GM21723 (cell line): ENCODE results near the gene UGT1A4.

Experiments used
- ATAC-seq: cut with Tn5 transposase; IDR thresholded peaks from one replicate; pipeline ENCODE4 v1.9.1; 2021; ENCODE audit warnings: mild to moderate bottlenecking, moderate library complexity; ENCODE audit not compliant: unreplicated experiment

The UGT1A4 gene

GRCh38 chr2:233779722-233780121 is 61.2 kb downstream of the UGT1A4 start:
- ATAC-seq: no peak

GRCh38 chr2:233780771-233781170 is 62.2 kb downstream of the UGT1A4 start:
- ATAC-seq: no peak

- ATAC-seq: no peak
These were observed 71.0 kb downstream of the UGT1A4 start for GRCh38 chr2:233789554-233789953.

GRCh38 chr2:233791151-233791882 is 72.8 kb downstream of the UGT1A4 start:
- no peak for ATAC-seq

- no peak for ATAC-seq
These were observed 73.4 kb downstream of the UGT1A4 start for GRCh38 chr2:233791883-233792329.

GRCh38 chr2:233792720-233793119 is 74.2 kb downstream of the UGT1A4 start:
- ATAC-seq: no peak

GRCh38 chr2:233793465-233794127 is 75.1 kb downstream of the UGT1A4 start:
- ATAC-seq: no peak

- ATAC-seq: no peak
These were observed 75.7 kb downstream of the UGT1A4 start for GRCh38 chr2:233794128-233794658.

- no peak for ATAC-seq
These were observed 77.2 kb downstream of the UGT1A4 start for GRCh38 chr2:233795735-233796171.

- ATAC-seq: no peak
These were observed 77.7 kb downstream of the UGT1A4 start for GRCh38 chr2:233796254-233796653.

GRCh38 chr2:233798335-233799086 is 80.0 kb downstream of the UGT1A4 start:
- ATAC-seq: no peak

- no peak for ATAC-seq
These were observed 80.6 kb downstream of the UGT1A4 start for GRCh38 chr2:233799087-233799665.

- ATAC-seq: no peak
These were observed 81.2 kb downstream of the UGT1A4 start for GRCh38 chr2:233799716-233800115.

- no peak for ATAC-seq
These were observed 81.7 kb downstream of the UGT1A4 start for GRCh38 chr2:233800208-233800607.

- peak; percentile 65 for ATAC-seq
These were observed 83.0 kb downstream of the UGT1A4 start for GRCh38 chr2:233801357-233802131.

GRCh38 chr2:233802132-233802815 is 83.7 kb downstream of the UGT1A4 start:
- no peak for ATAC-seq

GRCh38 chr2:233803292-233803911 is 84.9 kb downstream of the UGT1A4 start:
- no peak for ATAC-seq

GRCh38 chr2:233803994-233804393 is 85.5 kb downstream of the UGT1A4 start:
- ATAC-seq: no peak

- ATAC-seq: no peak
These were observed 88.8 kb downstream of the UGT1A4 start for GRCh38 chr2:233807215-233807865.
